Upper lobe of right lung (tissue), 1 donor: ENCODE measurements around the gene BCL7B. TPM values are rescaled to one million over a fixed set of nuclear protein-coding genes. Genes with fewer than 3 reads are reported as not detected.

ENCODE experiments used
- ATAC-seq: fragments of 200-7000 bp; cut with Tn5 transposase; one replicate; pipeline ENCODE4 v1.9.1; 2020; ENCODE audit warnings: mild to moderate bottlenecking, moderate library complexity
- DNase-seq: peaks from one replicate; pipeline ENCODE4 v3.0.0-alpha.2; 2020
- H3K27ac ChIP-seq: fragments of 200-600 bp; one replicate; pipeline ENCODE4 v1.8.0; 2022
- H3K27me3 ChIP-seq: fragments of 200-600 bp; one replicate; pipeline ENCODE4 v1.8.0; 2022; ENCODE audit warnings: mild to moderate bottlenecking
- H3K36me3 ChIP-seq: fragments of 200-600 bp; one replicate; pipeline ENCODE4 v1.8.0; 2022
- H3K4me1 ChIP-seq: fragments of 200-600 bp; one replicate; pipeline ENCODE4 v1.8.0; 2022
- H3K4me3 ChIP-seq: fragments of 200-600 bp; one replicate; pipeline ENCODE4 v1.8.0; 2022; ENCODE audit warnings: mild to moderate bottlenecking
- H3K9me3 ChIP-seq: fragments of 200-600 bp; one replicate; pipeline ENCODE4 v1.8.0; 2022
- intact Hi-C: fragments of 100-400 bp; cut with DNase I; formaldehyde crosslinking; loops from one replicate; pipeline ENCODE4 v1.11.0; 2022
- total RNA-seq: library from RNA; stranded (reverse); fragmentation: NEBNext Ultra II Directional; extraction: Animal tissue kit (Norgen Biotek cat#: 25700); gene quantifications from one replicate; pipeline ENCODE4 v1.2.1, GENCODE V29; 2021
- TF ChIP-seq, protein P1 (sequence below): fragments of 200-600 bp; IDR thresholded peaks from one replicate; pipeline ENCODE4 v1.8.0; 2022; ENCODE audit warnings: antibody characterized with exemption
- donor health status: DM: no; HTN: yes; CAD: no; lungs with severe emphysema.

Gene BCL7B
- total RNA-seq, 1 donor from 2014 or later = 71.8 TPM

DNA sequence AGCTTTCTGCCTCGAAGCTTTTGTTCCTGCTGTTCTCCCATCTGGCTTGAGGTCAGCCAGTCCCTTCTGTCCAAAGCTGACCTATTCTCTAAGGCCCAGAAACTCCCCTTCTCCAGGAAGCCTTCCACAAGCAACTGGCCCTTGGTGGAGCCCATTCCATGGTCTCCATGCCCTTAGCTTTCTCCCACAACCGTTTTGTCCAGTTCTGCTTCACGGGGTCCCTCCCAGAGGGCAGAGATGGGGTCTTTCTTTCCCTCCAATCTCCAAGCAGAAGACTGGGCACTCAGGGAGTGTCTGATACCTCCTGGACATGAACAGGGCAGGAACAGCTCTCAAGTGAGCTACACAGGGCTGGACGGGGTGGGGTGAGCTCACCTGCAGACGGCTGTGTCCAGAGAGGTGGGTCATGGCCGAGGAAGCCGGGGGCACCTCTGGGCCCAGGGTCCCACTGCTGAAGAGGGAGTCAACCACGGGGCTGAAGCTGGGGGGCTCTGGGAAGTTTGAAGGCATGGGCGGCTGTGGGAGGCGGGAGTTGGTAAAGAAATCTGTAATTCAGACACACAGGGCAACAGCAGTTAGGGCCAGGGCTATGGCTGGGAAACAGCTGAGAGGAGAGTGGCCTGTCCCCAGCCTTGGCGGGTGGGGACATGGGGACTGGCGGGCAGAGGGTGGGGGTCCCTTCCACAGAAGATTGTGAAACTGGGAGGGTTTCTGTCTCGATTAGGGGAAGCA is 41.8 kb upstream of the BCL7B start:
- H3K27ac ChIP-seq = no peak overlapping the region
- H3K4me3 ChIP-seq = no peak overlapping the region
- ATAC-seq (no peak), DNase-seq (no peak)
- TF ChIP-seq, protein P1, sequence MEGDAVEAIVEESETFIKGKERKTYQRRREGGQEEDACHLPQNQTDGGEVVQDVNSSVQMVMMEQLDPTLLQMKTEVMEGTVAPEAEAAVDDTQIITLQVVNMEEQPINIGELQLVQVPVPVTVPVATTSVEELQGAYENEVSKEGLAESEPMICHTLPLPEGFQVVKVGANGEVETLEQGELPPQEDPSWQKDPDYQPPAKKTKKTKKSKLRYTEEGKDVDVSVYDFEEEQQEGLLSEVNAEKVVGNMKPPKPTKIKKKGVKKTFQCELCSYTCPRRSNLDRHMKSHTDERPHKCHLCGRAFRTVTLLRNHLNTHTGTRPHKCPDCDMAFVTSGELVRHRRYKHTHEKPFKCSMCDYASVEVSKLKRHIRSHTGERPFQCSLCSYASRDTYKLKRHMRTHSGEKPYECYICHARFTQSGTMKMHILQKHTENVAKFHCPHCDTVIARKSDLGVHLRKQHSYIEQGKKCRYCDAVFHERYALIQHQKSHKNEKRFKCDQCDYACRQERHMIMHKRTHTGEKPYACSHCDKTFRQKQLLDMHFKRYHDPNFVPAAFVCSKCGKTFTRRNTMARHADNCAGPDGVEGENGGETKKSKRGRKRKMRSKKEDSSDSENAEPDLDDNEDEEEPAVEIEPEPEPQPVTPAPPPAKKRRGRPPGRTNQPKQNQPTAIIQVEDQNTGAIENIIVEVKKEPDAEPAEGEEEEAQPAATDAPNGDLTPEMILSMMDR = no peak
- H3K36me3 ChIP-seq = no peaks in the 10 kb centered on the region
- H3K9me3 ChIP-seq = no peaks in the 10 kb centered on the region
- peaks cover 13% of the 10 kb centered on the region for H3K27me3 ChIP-seq
- intact Hi-C loops = no loop called here
- no peaks in the 10 kb centered on the region for H3K4me1 ChIP-seq

GRCh38 chr7:73597978-73598782 is 40.7 kb upstream of the BCL7B start:
- Histone ChIP-seq H3K27ac (no peak overlapping the region), H3K36me3 (no peaks in the 10 kb centered on the region), H3K4me1 (no peaks in the 10 kb centered on the region), H3K9me3 (no peaks in the 10 kb centered on the region), H3K4me3 (no peak overlapping the region), H3K27me3 (peaks cover 13% of the 10 kb centered on the region)
- TF ChIP-seq, protein P1 = no peak
- intact Hi-C loops = no loop called here
- ATAC-seq (no peak), DNase-seq (no peak)

GRCh38 chr7:73596191-73597065 is 38.9 kb upstream of the BCL7B start:
- Histone ChIP-seq H3K4me3 (no peak overlapping the region), H3K9me3 (no peaks in the 10 kb centered on the region), H3K36me3 (no peaks in the 10 kb centered on the region), H3K4me1 (no peaks in the 10 kb centered on the region), H3K27me3 (peaks cover 13% of the 10 kb centered on the region), H3K27ac (no peak overlapping the region)
- intact Hi-C loops = no loop called here
- ATAC-seq (no peak), DNase-seq (no peak)
- TF ChIP-seq, protein P1 = no peak

DNA sequence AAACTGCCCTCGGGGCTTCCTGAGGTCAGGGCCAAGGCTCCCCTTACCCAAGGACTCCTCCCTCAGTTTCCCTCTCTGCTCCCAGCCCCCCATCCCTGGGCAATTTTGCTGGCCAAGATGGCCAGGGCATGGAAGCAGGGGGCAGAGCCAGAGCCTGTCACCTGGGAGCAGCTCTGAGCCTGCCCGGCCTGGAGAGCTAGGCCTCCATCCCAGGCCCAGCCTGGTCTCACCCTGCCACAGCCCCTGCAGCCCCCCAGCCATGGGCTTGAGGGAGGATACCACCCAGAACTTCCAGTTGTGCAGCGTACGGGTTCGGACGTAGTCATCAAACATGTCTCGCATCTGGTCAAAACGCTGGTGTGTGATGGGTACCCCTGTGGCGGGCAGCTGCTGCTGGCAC is 37.9 kb upstream of the BCL7B start:
- Histone ChIP-seq H3K36me3 (no peaks in the 10 kb centered on the region), H3K4me3 (no peak overlapping the region), H3K9me3 (no peaks in the 10 kb centered on the region), H3K27me3 (peaks cover 13% of the 10 kb centered on the region), H3K4me1 (no peaks in the 10 kb centered on the region), H3K27ac (no peak overlapping the region)
- TF ChIP-seq, protein P1 = no peak
- no peak for ATAC-seq
- DNase-seq = no peak
- intact Hi-C loops = no loop called here

DNA sequence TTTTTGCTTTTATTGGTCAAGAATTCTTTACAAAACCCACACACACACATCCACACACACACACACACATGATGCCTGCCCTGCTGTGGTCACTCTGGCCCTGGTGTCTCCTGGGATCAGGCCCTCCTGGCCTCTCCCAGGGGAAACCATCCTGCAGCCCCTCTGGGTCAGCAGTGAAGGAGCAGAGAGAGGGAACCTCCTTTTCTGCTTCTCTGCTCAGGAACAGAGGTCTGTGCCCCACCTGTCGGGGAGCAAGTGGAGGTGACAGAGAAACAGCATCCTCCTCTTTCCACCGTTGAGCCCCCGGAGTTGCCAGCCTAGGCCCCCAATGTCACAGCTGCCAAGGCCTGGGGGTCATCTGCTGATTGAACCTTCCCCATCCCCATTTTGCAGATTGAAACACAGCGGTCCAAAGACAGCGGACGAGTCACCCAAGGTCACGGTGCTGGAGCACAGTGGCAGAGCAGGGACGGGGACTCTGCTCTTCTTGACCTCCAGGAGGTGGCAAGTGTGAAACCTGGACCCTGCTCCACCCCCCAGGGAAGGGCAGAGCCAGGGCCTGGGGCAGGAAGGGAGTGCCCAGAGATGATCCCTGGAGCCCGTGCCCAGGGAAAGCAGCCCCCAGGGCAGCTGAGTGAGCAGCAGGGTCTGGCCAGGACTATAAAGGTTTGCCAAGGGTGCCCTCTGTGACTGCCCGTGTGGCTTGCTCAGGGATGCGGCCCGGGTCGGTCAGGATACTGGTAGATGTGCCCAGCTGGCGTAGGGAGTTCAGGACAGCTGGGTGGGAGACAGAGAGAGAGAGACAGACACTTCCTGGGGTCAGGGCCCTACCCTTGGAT is 35.9 kb upstream of the BCL7B start:
- no peaks in the 10 kb centered on the region for H3K36me3 ChIP-seq
- DNase-seq (no peak), ATAC-seq (no peak)
- peaks cover 13% of the 10 kb centered on the region for H3K27me3 ChIP-seq
- H3K4me1 ChIP-seq = no peaks in the 10 kb centered on the region
- no peak overlapping the region for H3K27ac ChIP-seq
- H3K4me3 ChIP-seq = no peak overlapping the region
- H3K9me3 ChIP-seq = no peaks in the 10 kb centered on the region
- TF ChIP-seq, protein P1 = no peak
- intact Hi-C loops = no loop called here
